Vagina (tissue), 2 donors: ENCODE measurements around the gene TMPRSS3. TPM values are rescaled to one million over a fixed set of nuclear protein-coding genes. Genes with fewer than 3 reads are reported as not detected.

Experiments used
- DNase-seq, 2 donors: peaks; one replicate each; pipeline ENCODE4 v3.0.0-alpha.2; 2017; ENCODE audit errors: extremely low spot score in 2 of 2
- H3K27ac ChIP-seq: fragments of 200-600 bp; sonication (generic); one replicate; pipeline ENCODE4 v1.5.1; 2019
- H3K27me3 ChIP-seq: fragments of 200-600 bp; sonication (generic); one replicate; pipeline ENCODE4 v1.5.1; 2019
- H3K36me3 ChIP-seq, 2 donors: fragments of 200-600 bp; sonication (generic); one replicate each; pipeline ENCODE4 v1.5.1; 2017 to 2019
- H3K4me1 ChIP-seq: fragments of 200-600 bp; sonication (generic); one replicate; pipeline ENCODE4 v1.5.1; 2019
- H3K4me3 ChIP-seq, 2 donors: fragments of 200-600 bp; sonication (generic); 1 replicate in 1 of 2; 2 replicates in 1 of 2; pipeline ENCODE4 v1.5.1; 2016 to 2019
- H3K9me3 ChIP-seq: fragments of 200-600 bp; sonication (generic); one replicate; pipeline ENCODE4 v1.5.1; 2019
- CTCF ChIP-seq, 3 experiments: fragments of 450-650 bp in 2 of 3; fragments of 200-600 bp in 1 of 3; sonication (generic) in 1 of 3; IDR thresholded peaks; one replicate each; pipeline ENCODE4 v1.5.1; 2017 to 2019; ENCODE audit warnings: antibody characterized with exemption in 3 of 3, mild to moderate bottlenecking in 2 of 3, moderate library complexity in 2 of 3
- POLR2A ChIP-seq, 2 donors: fragments of 450-650 bp; IDR thresholded peaks; one replicate each; pipeline ENCODE4 v1.6.1; 2017; ENCODE audit warnings: antibody characterized with exemption in 2 of 2, mild to moderate bottlenecking in 2 of 2, moderate library complexity in 2 of 2
- POLR2AphosphoS5 ChIP-seq, 2 donors: sonication (generic); formaldehyde crosslinking; IDR thresholded peaks; one replicate each; pipeline ENCODE4 v1.9.0; 2017; ENCODE audit warnings: antibody characterized with exemption in 2 of 2, mild to moderate bottlenecking in 2 of 2, low read depth in 1 of 2; ENCODE audit not compliant: insufficient read depth in 1 of 2
- intact Hi-C: fragments of 100-400 bp; cut with DNase I; formaldehyde crosslinking; loops from one replicate; pipeline ENCODE4 v1.15.1; 2023
- total RNA-seq: library from RNA; depleted of rRNA; stranded (reverse); fragments of >200 nt; gene quantifications from one replicate; pipeline ENCODE4 v1.2.3, GENCODE V29; 2016

Gene TMPRSS3
- total RNA-seq, 1 donor from 2014 or later: 0.25 TPM

- no peaks in the 10 kb centered on the region for H3K27me3 ChIP-seq
- no peak overlapping the region for H3K4me3 ChIP-seq
- no peaks in the 10 kb centered on the region for H3K9me3 ChIP-seq
- DNase-seq: no peak
- no peaks in the 10 kb centered on the region for H3K4me1 ChIP-seq
- no peaks in the 10 kb centered on the region for H3K36me3 ChIP-seq
- no peak overlapping the region for H3K27ac ChIP-seq
- TF ChIP-seq CTCF (IDR thresholded peaks at IDR 0.05) (no peak), POLR2A (IDR thresholded peaks at IDR 0.05) (no peak), POLR2AphosphoS5 (IDR thresholded peaks at IDR 0.05; ENCODE audit: insufficient read depth in 1 of 2, low read depth in 1 of 2) (no peak)
- intact Hi-C loops: no loop called here
Measured at GRCh38 chr21:42406201-42406621, 10.4 kb upstream of the TMPRSS3 start.

- TF ChIP-seq CTCF (IDR thresholded peaks at IDR 0.05) (no peak), POLR2A (IDR thresholded peaks at IDR 0.05) (no peak), POLR2AphosphoS5 (IDR thresholded peaks at IDR 0.05; ENCODE audit: insufficient read depth in 1 of 2, low read depth in 1 of 2) (no peak)
- H3K4me1 ChIP-seq: no peaks in the 10 kb centered on the region
- H3K27me3 ChIP-seq: no peaks in the 10 kb centered on the region
- H3K27ac ChIP-seq: no peak overlapping the region
- no peak for DNase-seq
- no peaks in the 10 kb centered on the region for H3K9me3 ChIP-seq
- intact Hi-C loops: no loop called here
- H3K36me3 ChIP-seq: no peaks in the 10 kb centered on the region
- no peak overlapping the region for H3K4me3 ChIP-seq
Measured at GRCh38 chr21:42405064-42406013, 9.5 kb upstream of the TMPRSS3 start.

GRCh38 chr21:42404539-42404938, 8.7 kb upstream of the TMPRSS3 start:
- no peaks in the 10 kb centered on the region for H3K9me3 ChIP-seq
- no peak overlapping the region for H3K27ac ChIP-seq
- H3K36me3 ChIP-seq: no peaks in the 10 kb centered on the region
- H3K27me3 ChIP-seq: no peaks in the 10 kb centered on the region
- no peak for DNase-seq
- peak overlapping the region in 1 of 2 donors; percentile 3 for H3K4me3 ChIP-seq
- intact Hi-C loops: no loop called here
- no peaks in the 10 kb centered on the region for H3K4me1 ChIP-seq
- TF ChIP-seq CTCF (IDR thresholded peaks at IDR 0.05): no peak
- no peak for TF ChIP-seq POLR2AphosphoS5 (IDR thresholded peaks at IDR 0.05; ENCODE audit: insufficient read depth in 1 of 2, low read depth in 1 of 2)
- no peak for TF ChIP-seq POLR2A (IDR thresholded peaks at IDR 0.05)

- intact Hi-C loops: no loop called here
- no peak for DNase-seq
- H3K27ac ChIP-seq: no peak within 1 kb of the TSS
Measured at GRCh38 chr21:42403611-42404231, 7.9 kb upstream of the TMPRSS3 start, which contains the start of gene UBASH3A. Gene UBASH3A (plus strand): TSS chr21:42403902. CDS start chr21:42403946, 44 bp downstream.

More at GRCh38 chr21:42403611-42404231, 7.9 kb upstream of the TMPRSS3 start, which contains the start of gene UBASH3A:
- TF ChIP-seq POLR2A (IDR thresholded peaks at IDR 0.05) (no peak), CTCF (IDR thresholded peaks at IDR 0.05) (no peak), POLR2AphosphoS5 (IDR thresholded peaks at IDR 0.05; ENCODE audit: insufficient read depth in 1 of 2, low read depth in 1 of 2) (no peak)
- H3K27me3 ChIP-seq: no peaks in the 10 kb centered on the region
- no peaks in the 10 kb centered on the region for H3K4me1 ChIP-seq
- no peaks in the 10 kb centered on the region for H3K36me3 ChIP-seq
- H3K4me3 ChIP-seq: peak within 1 kb of the TSS in 1 of 2 donors; percentile 3
- no peaks in the 10 kb centered on the region for H3K9me3 ChIP-seq
